ENCODE measurements around the gene NLRC3.

NLRC3 gene

GRCh38 chr16:3608069-3608468 lies 30.9 kb upstream of the NLRC3 start:
- H3K27me3 ChIP-seq, result no peaks in the 10 kb centered on the region
- intact Hi-C loops (cut with DNase I; ENCODE audit: low total_unique reads), result no loop called here
- TF ChIP-seq CTCF (IDR thresholded peaks at IDR 0.05), result no peak
- H3K4me3 ChIP-seq, result no peak overlapping the region
- no peak for DNase-seq
- no peak overlapping the region for H3K27ac ChIP-seq
- H3K9me3 ChIP-seq, result no peaks in the 10 kb centered on the region
- H3K4me1 ChIP-seq, result peaks cover 0 to 24% (median 17%) of the 10 kb centered on the region in 4 donors
- peaks cover 0 to 20% (median 13%) of the 10 kb centered on the region in 3 donors for H3K36me3 ChIP-seq

- no peak overlapping the region for H3K4me3 ChIP-seq
- no peak for DNase-seq
- H3K27me3 ChIP-seq, result no peaks in the 10 kb centered on the region
- H3K4me1 ChIP-seq, result peaks cover 0 to 20% (median 14%) of the 10 kb centered on the region in 4 donors
- peaks cover 2 to 25% (median 16%) of the 10 kb centered on the region in 3 donors for H3K36me3 ChIP-seq
- H3K9me3 ChIP-seq, result no peaks in the 10 kb centered on the region
- intact Hi-C loops (cut with DNase I; ENCODE audit: low total_unique reads), result no loop called here
- no peak overlapping the region for H3K27ac ChIP-seq
- TF ChIP-seq CTCF (IDR thresholded peaks at IDR 0.05), result no peak
Observed at GRCh38 chr16:3607634-3608033, 30.4 kb upstream of the NLRC3 start.

GRCh38 chr16:3607161-3607560 lies 30.0 kb upstream of the NLRC3 start:
- Histone ChIP-seq H3K36me3 (peaks cover 6 to 29% (median 21%) of the 10 kb centered on the region in 3 donors), H3K27me3 (no peaks in the 10 kb centered on the region), H3K4me1 (peaks cover 0 to 16% (median 12%) of the 10 kb centered on the region in 4 donors), H3K27ac (no peak overlapping the region), H3K9me3 (no peaks in the 10 kb centered on the region), H3K4me3 (no peak overlapping the region)
- intact Hi-C loops (cut with DNase I; ENCODE audit: low total_unique reads), result no loop called here
- TF ChIP-seq CTCF (IDR thresholded peaks at IDR 0.05), result no peak
- DNase-seq, result no peak

- no peaks in the 10 kb centered on the region for H3K9me3 ChIP-seq
- H3K36me3 ChIP-seq, result peaks cover 8 to 36% (median 28%) of the 10 kb centered on the region in 3 donors
- no peaks in the 10 kb centered on the region for H3K27me3 ChIP-seq
- no peak for DNase-seq
- H3K4me3 ChIP-seq, result no peak overlapping the region
- no peak overlapping the region for H3K27ac ChIP-seq
- intact Hi-C loops (cut with DNase I; ENCODE audit: low total_unique reads), result no loop called here
- H3K4me1 ChIP-seq, result peaks cover 0 to 12% (median 11%) of the 10 kb centered on the region in 4 donors
- no peak for TF ChIP-seq CTCF (IDR thresholded peaks at IDR 0.05)
Observed at GRCh38 chr16:3606441-3606840, 29.2 kb upstream of the NLRC3 start.

- H3K4me1 ChIP-seq, result no peaks in the 10 kb centered on the region
- H3K27me3 ChIP-seq, result no peaks in the 10 kb centered on the region
- intact Hi-C loops (cut with DNase I; ENCODE audit: low total_unique reads), result no loop called here
- H3K36me3 ChIP-seq, result peaks cover 8 to 70% (median 47%) of the 10 kb centered on the region in 3 donors
- no peak for TF ChIP-seq CTCF (IDR thresholded peaks at IDR 0.05)
- no peak for DNase-seq
- no peak overlapping the region for H3K4me3 ChIP-seq
- no peaks in the 10 kb centered on the region for H3K9me3 ChIP-seq
- H3K27ac ChIP-seq, result no peak overlapping the region
Observed at GRCh38 chr16:3602320-3602653, 25.1 kb upstream of the NLRC3 start.

All from tibial artery (tissue), 4 donors.